H1 (cell line): ENCODE data around the gene DNAH1. TPM values are rescaled to one million over a fixed set of nuclear protein-coding genes. Genes with fewer than 3 reads are reported as not detected.
A peak's percentile ranks its signal among the peaks of the same experiment; 100 is the strongest.

ENCODE experiments used
- CTCF ChIA-PET: fragments of 300-600 bp; sonication (Branson Sonifier 250); formaldehyde crosslinking; loops from one replicate; lab custom pipeline; 2021; ENCODE audit not compliant: partially characterized antibody; lab: Charles Lee
- POLR2A ChIA-PET: fragments of 300-600 bp; sonication (Branson Sonifier 250); formaldehyde crosslinking; loops from one replicate; lab custom pipeline; 2021; ENCODE audit warnings: inconsistent platforms; ENCODE audit not compliant: partially characterized antibody; lab: Charles Lee
- DNase-seq, 2 experiments: peaks; one replicate each; pipeline versions ENCODE4 v3.0.0 to v3.0.0-alpha.2; 2010 to 2022; ENCODE audit warnings: low spot score in 2 of 2, low read depth in 1 of 2, mixed read lengths in 1 of 2
- FAIRE-seq: peaks from 2 replicates; lab custom pipeline; 2011; peaks lifted over from hg19 to GRCh38; lab: Jason Lieb, UNC
- H2AFZ ChIP-seq: 2 replicates; pipeline ENCODE4 v1.8.1; 2012; ENCODE audit warnings: low read length, inconsistent platforms
- H2AK5ac ChIP-seq: 2 replicates; pipeline ENCODE4 v1.6.1; 2013; ENCODE audit warnings: low read depth, low read length
- H2BK120ac ChIP-seq: replicated peaks from 2 replicates; pipeline ENCODE3; 2013; ENCODE audit warnings: low read depth, low read length, inconsistent platforms
- H2BK12ac ChIP-seq: 2 replicates; pipeline ENCODE4 v1.6.1; 2013; ENCODE audit warnings: low read depth, low read length
- H2BK15ac ChIP-seq: 2 replicates; pipeline ENCODE4 v1.6.1; 2013; ENCODE audit warnings: low read length
- H2BK20ac ChIP-seq: 2 replicates; pipeline ENCODE4 v1.6.1; 2013; ENCODE audit warnings: low read length
- H2BK5ac ChIP-seq: 2 replicates; pipeline ENCODE4 v1.6.1; 2013; ENCODE audit warnings: low read depth, low read length
- H3K14ac ChIP-seq: 2 replicates; pipeline ENCODE4 v1.6.1; 2013; ENCODE audit warnings: inconsistent platforms; ENCODE audit not compliant: insufficient read length
- H3K18ac ChIP-seq: 2 replicates; pipeline ENCODE4 v1.6.1; 2013; ENCODE audit warnings: low read length; ENCODE audit errors: extremely low read depth
- H3K23ac ChIP-seq: 2 replicates; pipeline ENCODE4 v1.6.1; 2013; ENCODE audit warnings: inconsistent platforms; ENCODE audit not compliant: insufficient read length
- H3K23me2 ChIP-seq: 2 replicates; pipeline ENCODE4 v1.6.1; 2013; ENCODE audit warnings: low read depth, low read length
- H3K27ac ChIP-seq: 2 replicates; pipeline ENCODE4 v1.6.1; 2011; ENCODE audit warnings: low read depth, low read length, inconsistent platforms
- H3K27me3 ChIP-seq, 4 experiments: replicated peaks in 1 of 4; 1 replicate in 1 of 4; 2 replicates in 3 of 4; pipeline versions ENCODE4 v1.6.1 to v1.8.1; 2011 to 2013; ENCODE audit warnings: low read length in 3 of 4, mild to moderate bottlenecking in 3 of 4, inconsistent platforms in 2 of 4, mixed read lengths in 2 of 4, moderate library complexity in 1 of 4; ENCODE audit not compliant: control insufficient read depth in 3 of 4, insufficient read depth in 3 of 4; ENCODE audit errors: extremely low read depth in 1 of 4
- H3K36me3 ChIP-seq, 4 experiments: 2 replicates each; pipeline versions ENCODE4 v1.6.1 to v1.8.1; 2011 to 2013; ENCODE audit warnings: mild to moderate bottlenecking in 4 of 4, low read length in 3 of 4, moderate library complexity in 2 of 4, control low read depth in 1 of 4, inconsistent platforms in 1 of 4; ENCODE audit not compliant: insufficient read depth in 4 of 4, control insufficient read depth in 2 of 4
- H3K4ac ChIP-seq: replicated peaks from 2 replicates; pipeline ENCODE3; 2013; ENCODE audit warnings: low read length, low read depth, mixed read lengths, inconsistent platforms; ENCODE audit not compliant: insufficient read length
- H3K4me1 ChIP-seq, 4 experiments: replicated peaks in 1 of 4; 1 replicate in 1 of 4; 2 replicates in 3 of 4; pipeline versions ENCODE4 v1.6.1 to v1.8.1; 2011 to 2013; ENCODE audit warnings: low read length in 3 of 4, inconsistent platforms in 2 of 4, mixed read lengths in 1 of 4; ENCODE audit not compliant: insufficient read depth in 4 of 4, control insufficient read depth in 3 of 4
- H3K4me2 ChIP-seq, 2 experiments: 2 replicates each; pipeline versions ENCODE4 v1.6.1 to v1.8.1; 2011 to 2013; ENCODE audit warnings: low read depth in 2 of 2, low read length in 2 of 2, control low read depth in 1 of 2, inconsistent platforms in 1 of 2, mild to moderate bottlenecking in 1 of 2; ENCODE audit not compliant: insufficient read depth in 1 of 2
- H3K4me3 ChIP-seq, 4 experiments: fragments of 200-600, 300-600 bp in 1 of 4; sonication (generic), shearing (Covaris generic), sonication (Bioruptor Twin) in 1 of 4; 2 replicates each; pipeline versions ENCODE4 v1.5.1 to v1.8.1; 2011 to 2016; ENCODE audit warnings: low read length in 4 of 4, low read depth in 3 of 4, control low read depth in 2 of 4, inconsistent platforms in 2 of 4, mild to moderate bottlenecking in 2 of 4, mixed read lengths in 1 of 4, moderate library complexity in 1 of 4; ENCODE audit not compliant: insufficient read depth in 2 of 4; ENCODE audit errors: extremely low read depth in 1 of 4
- H3K56ac ChIP-seq: replicated peaks from 2 replicates; pipeline ENCODE3; 2013; ENCODE audit warnings: low read depth, mild to moderate bottlenecking, mixed read lengths, low read length, inconsistent platforms; ENCODE audit not compliant: insufficient read length
- H3K79me1 ChIP-seq: 2 replicates; pipeline ENCODE4 v1.6.1; 2013; ENCODE audit warnings: low read depth, low read length, control low read depth
- H3K79me2 ChIP-seq, 2 experiments: 2 replicates each; pipeline versions ENCODE4 v1.6.1 to v1.8.1; 2012 to 2013; ENCODE audit warnings: low read length in 2 of 2, mild to moderate bottlenecking in 2 of 2, inconsistent platforms in 1 of 2; ENCODE audit not compliant: insufficient read depth in 2 of 2, control insufficient read depth in 1 of 2
- H3K9ac ChIP-seq, 4 experiments: replicated peaks in 1 of 4; 1 replicate in 1 of 4; 2 replicates in 3 of 4; pipeline versions ENCODE4 v1.6.1 to v1.8.1; 2011 to 2013; ENCODE audit warnings: low read depth in 3 of 4, low read length in 3 of 4, control low read depth in 2 of 4, mild to moderate bottlenecking in 2 of 4, moderate library complexity in 2 of 4, inconsistent platforms in 1 of 4; ENCODE audit errors: extremely low read depth in 1 of 4
- H3K9me3 ChIP-seq, 2 experiments: 2 replicates each; pipeline versions ENCODE4 v1.6.1 to v1.8.1; 2012 to 2013; ENCODE audit warnings: mild to moderate bottlenecking in 2 of 2, moderate library complexity in 2 of 2, control low read depth in 1 of 2, inconsistent platforms in 1 of 2, low read depth in 1 of 2, low read length in 1 of 2, mixed read lengths in 1 of 2; ENCODE audit not compliant: insufficient read depth in 2 of 2
- H4K20me1 ChIP-seq, 2 experiments: replicated peaks in 1 of 2; 2 replicates each; pipeline versions ENCODE3 to v1.8.1; 2011 to 2013; ENCODE audit warnings: inconsistent platforms in 2 of 2, low read length in 2 of 2, mild to moderate bottlenecking in 1 of 2; ENCODE audit not compliant: insufficient read depth in 2 of 2, control insufficient read depth in 1 of 2
- H4K5ac ChIP-seq: 2 replicates; pipeline ENCODE4 v1.6.1; 2013; ENCODE audit warnings: low read length, low read depth, mixed read lengths, inconsistent platforms; ENCODE audit not compliant: insufficient read length
- H4K8ac ChIP-seq: 2 replicates; pipeline ENCODE4 v1.8.0; 2013; ENCODE audit warnings: mild to moderate bottlenecking, moderate library complexity, low read length, inconsistent platforms; ENCODE audit not compliant: insufficient read depth; ENCODE audit errors: extremely low read depth
- H4K91ac ChIP-seq: replicated peaks from 2 replicates; pipeline ENCODE3; 2013; ENCODE audit warnings: low read length, mixed read lengths, inconsistent platforms; ENCODE audit not compliant: insufficient read length
- CTCF ChIP-seq, 3 experiments: IDR thresholded peaks; 1 replicate in 2 of 3; 2 replicates in 1 of 3; pipeline versions ENCODE4 v1.5.1 to v1.6.1; 2011; ENCODE audit warnings: low read length in 3 of 3, mild to moderate bottlenecking in 3 of 3, inconsistent platforms in 2 of 3, low read depth in 1 of 3, moderate library complexity in 1 of 3; ENCODE audit not compliant: insufficient read depth in 1 of 3; ENCODE audit errors: control extremely low read depth in 1 of 3
- EGR1 ChIP-seq: IDR thresholded peaks from 2 replicates; pipeline ENCODE4 v1.6.1; 2011; ENCODE audit warnings: low read depth, low read length, borderline replicate concordance
- HDAC2 ChIP-seq, 2 experiments: fragments of 300-600 bp in 1 of 2; sonication (generic) in 1 of 2; IDR thresholded peaks; 2 replicates each; pipeline ENCODE4 v1.6.1; 2011 to 2012; ENCODE audit warnings: low read depth in 2 of 2, low read length in 2 of 2, mild to moderate bottlenecking in 2 of 2, moderate library complexity in 2 of 2, borderline replicate concordance in 1 of 2, inconsistent platforms in 1 of 2
- PHF8 ChIP-seq: fragments of 200-600 bp; sonication (generic); conservative IDR thresholded peaks from 2 replicates; pipeline ENCODE4 v1.7.1; 2012; ENCODE audit warnings: low read depth, mild to moderate bottlenecking, inconsistent platforms, low read length, moderate library complexity
- SP1 ChIP-seq: IDR thresholded peaks from 2 replicates; pipeline ENCODE4 v1.6.1; 2011; ENCODE audit warnings: low read depth, low read length
- TEAD4 ChIP-seq: IDR thresholded peaks from 2 replicates; pipeline ENCODE4 v1.6.1; 2012; ENCODE audit warnings: low read depth, low read length, inconsistent platforms, mixed read lengths
- WGBS, 2 experiments: shearing (Covaris generic) in 1 of 2; methylation state at CpG; one replicate each; pipeline versions ENCODE4 v1.1.6 to v1.1.7; 2013 to 2015; ENCODE audit warnings: low lambda C conversion rate in 2 of 2, mixed read lengths in 2 of 2, inconsistent platforms in 1 of 2, low coverage in 1 of 2, missing lambda C conversion rate in 1 of 2; ENCODE audit not compliant: insufficient replicate concordance in 2 of 2, insufficient coverage in 1 of 2, insufficient read length in 1 of 2; ENCODE audit errors: extremely low coverage in 1 of 2, missing lambda C conversion rate in 1 of 2; 5-methylcytosine and 5-hydroxymethylcytosine counted together
- polyA plus RNA-seq, 7 experiments: library from polyadenylated mRNA; depleted of rRNA in 3 of 7; stranded (reverse) in 5 of 7; unstranded in 2 of 7; fragments of >200 nt in 5 of 7; fragments of 200-250 nt in 2 of 7; gene quantifications; 1 replicate in 5 of 7; 2 replicates in 1 of 7; 4 replicates in 1 of 7; pipeline versions ENCODE4 v1.2.1 to v1.2.3, GENCODE V29; 2011 to 2013; ENCODE audit warnings: missing spikeins in 2 of 7, mixed read lengths in 2 of 7
- total RNA-seq: library from RNA; stranded (reverse); fragmentation: NEBNext Ultra II Directional; extraction: Animal tissue kit (Norgen Biotek cat#: 25700); gene quantifications from 2 replicates; pipeline ENCODE4 v1.2.1, GENCODE V29; 2021

Gene DNAH1
- total and polyA plus RNA-seq, 2 of the 8 experiments (the other 6 are each of a cell fraction or from before 2014, with no cell fraction given): 1.0 to 1.5 TPM

GRCh38 chr3:52289747-52290595 lies 26.1 kb upstream of the DNAH1 start:
- Histone ChIP-seq H3K23ac (no peak overlapping the region), H3K14ac (no peak overlapping the region), H2BK20ac (no peak overlapping the region), H3K79me2 (no peaks in the 10 kb centered on the region), H2BK5ac (no peak overlapping the region), H2AFZ (no peak overlapping the region), H3K36me3 (no peaks in the 10 kb centered on the region), H3K56ac (no peak overlapping the region), H3K9me3 (no peaks in the 10 kb centered on the region), H3K4me3 (no peak overlapping the region), H2BK15ac (no peak overlapping the region), H3K4me1 (peaks cover 0 to 3% (median 1%) of the 10 kb centered on the region in 4 experiments; a peak in 4 of 7 replicates), H3K4ac (no peak overlapping the region), H2BK12ac (no peak overlapping the region), H3K9ac (no peak overlapping the region), H4K91ac (no peak overlapping the region), H3K18ac (no peak overlapping the region), H2BK120ac (no peak overlapping the region), H4K8ac (no peak overlapping the region), H3K27ac (no peak overlapping the region), H3K79me1 (no peaks in the 10 kb centered on the region; the same call in 1 of the 2 replicates), H3K27me3 (no peaks in the 10 kb centered on the region), H3K4me2 (no peak overlapping the region), H2AK5ac (no peak overlapping the region), H3K23me2 (peaks cover 5% of the 10 kb centered on the region; the same call in 1 of the 2 replicates), H4K20me1 (no peaks in the 10 kb centered on the region), H4K5ac (no peak overlapping the region)
- DNase-seq (no peak), FAIRE-seq (no peak)
- WGBS, 2 experiments: 90% methylated on average over 15 of the region's 15 CpGs; no CpG with 5 or more reads in 1 of the 2 experiments
- CTCF ChIA-PET: interaction anchor here (0.8 to 15.3 kb wide), 21 partner anchors 8 to 157 kb away, joined by 3 to 198 read pairs (median 5); partner anchors contain the start of gene TWF2
- POLR2A ChIA-PET: interaction anchor here (1.1 to 6.5 kb wide), 7 partner anchors 10 to 160 kb away, joined by 4 to 76 read pairs (median 6); partner anchors contain the start of gene WDR82
- TF ChIP-seq SP1 (no peak), TEAD4 (no peak), EGR1 (no peak), PHF8 (no peak), HDAC2 (IDR thresholded peaks at IDR 0.05; ENCODE audit: borderline replicate concordance in 1 of 2, low read depth in 2 of 2, low read length in 2 of 2) (no peak), CTCF (IDR thresholded peaks at IDR 0.05; ENCODE audit: control extremely low read depth in 1 of 3, insufficient read depth in 1 of 3, low read depth in 1 of 3, low read length in 3 of 3) (peak in 1 of 3 experiments; percentile 22; a peak in 2 of 4 replicates)
